Bone marrow (tissue), 2 donors: ENCODE results near the gene KRTAP13-4.

Experiments used
- DNase-seq, 2 donors: peaks; one replicate each; lab custom pipeline; 2025; lab: John Stamatoyannopoulos, UW

Gene KRTAP13-4, protein sequence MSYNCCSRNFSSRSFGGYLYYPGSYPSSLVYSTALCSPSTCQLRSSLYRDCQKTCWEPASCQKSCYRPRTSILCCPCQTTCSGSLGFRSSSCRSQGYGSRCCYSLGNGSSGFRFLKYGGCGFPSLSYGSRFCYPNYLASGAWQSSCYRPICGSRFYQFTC

DNA sequence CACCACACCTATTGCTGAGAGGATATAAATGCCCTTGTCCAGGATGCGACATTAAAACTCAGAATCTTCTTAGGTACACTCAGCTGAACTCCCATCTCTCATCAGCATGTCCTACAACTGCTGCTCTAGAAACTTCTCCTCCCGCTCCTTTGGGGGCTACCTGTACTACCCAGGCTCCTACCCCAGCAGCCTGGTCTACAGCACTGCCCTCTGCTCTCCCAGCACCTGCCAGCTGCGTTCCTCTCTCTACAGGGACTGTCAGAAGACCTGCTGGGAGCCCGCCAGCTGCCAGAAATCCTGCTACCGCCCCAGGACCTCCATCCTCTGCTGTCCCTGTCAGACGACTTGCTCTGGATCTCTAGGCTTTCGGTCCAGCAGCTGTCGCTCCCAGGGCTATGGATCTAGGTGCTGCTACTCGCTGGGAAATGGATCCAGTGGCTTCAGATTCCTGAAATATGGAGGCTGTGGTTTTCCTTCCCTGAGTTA is at the start of gene KRTAP13-4:
TSS of gene KRTAP13-4 (plus strand) at position 51 of the 486 bp plus-strand sequence. CDS start at position 107, 56 bp downstream.
- no peak for DNase-seq

DNA sequence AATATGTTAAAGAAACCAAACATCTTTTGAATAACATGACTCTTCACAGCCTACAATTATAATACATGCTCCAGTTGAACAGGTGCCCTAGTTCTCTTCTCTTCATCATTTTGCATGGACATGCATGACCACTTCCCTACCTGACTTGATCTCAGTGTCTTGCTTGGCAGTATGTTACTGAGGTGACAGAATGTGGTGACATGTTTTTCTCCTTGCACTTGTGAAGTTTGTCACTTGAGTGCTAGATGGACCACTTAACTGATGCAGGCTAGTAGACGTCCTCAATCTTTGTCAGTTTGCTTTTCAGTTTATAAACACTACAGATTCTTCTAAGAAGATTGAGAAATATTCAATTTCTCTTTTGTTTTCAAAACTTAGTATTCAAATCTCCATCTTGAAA is 47.8 kb upstream of the KRTAP13-4 start:
- DNase-seq = no peak

DNA sequence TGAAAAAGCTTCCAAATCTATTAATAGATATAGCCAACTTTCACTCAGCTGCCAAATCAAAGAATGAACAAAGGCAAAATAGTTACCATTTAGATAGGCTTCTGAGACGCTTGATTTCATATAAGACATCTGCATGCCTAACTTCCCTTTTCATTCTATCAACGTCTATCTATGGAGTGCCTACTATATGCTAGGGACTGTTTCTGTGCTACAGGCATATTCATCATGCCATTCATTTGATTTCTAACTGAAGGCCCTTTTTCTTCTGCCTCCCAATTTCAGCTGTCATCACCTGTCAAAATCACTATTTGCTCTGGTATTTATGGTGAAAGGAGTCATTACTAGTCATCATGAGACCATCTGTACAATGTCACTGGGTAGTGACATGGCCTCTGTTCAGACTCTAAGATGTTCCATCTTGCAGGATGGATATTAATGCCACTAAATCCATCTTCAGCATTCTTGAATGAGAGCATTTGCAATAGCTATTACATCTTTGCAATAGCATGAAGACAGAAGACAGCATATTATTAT is 38.5 kb upstream of the KRTAP13-4 start:
- no peak for DNase-seq

DNA sequence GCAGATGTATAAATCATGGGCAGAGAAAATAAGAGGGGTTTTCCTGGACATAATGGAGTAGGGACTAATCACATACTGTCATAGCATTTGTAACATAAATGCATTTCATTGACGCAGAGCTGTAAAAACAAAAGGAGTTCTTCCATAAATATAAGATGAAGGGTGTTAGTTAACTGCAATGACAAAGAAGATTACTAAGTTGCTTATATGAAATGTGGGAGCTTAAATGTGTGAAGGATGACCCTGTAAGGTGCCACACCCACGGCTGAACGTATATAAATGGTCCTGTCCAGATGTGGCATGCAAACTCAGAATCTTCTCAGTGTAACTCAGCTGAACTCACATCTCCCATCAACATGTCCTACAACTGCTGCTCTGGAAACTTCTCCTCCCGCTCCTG is 34.3 kb upstream of the KRTAP13-4 start, which contains the start of gene KRTAP13-1:
TSS of gene KRTAP13-1 (plus strand) at position 301 of the 400 bp plus-strand sequence. CDS start at position 357, 56 bp downstream.
- DNase-seq = no peak

DNA sequence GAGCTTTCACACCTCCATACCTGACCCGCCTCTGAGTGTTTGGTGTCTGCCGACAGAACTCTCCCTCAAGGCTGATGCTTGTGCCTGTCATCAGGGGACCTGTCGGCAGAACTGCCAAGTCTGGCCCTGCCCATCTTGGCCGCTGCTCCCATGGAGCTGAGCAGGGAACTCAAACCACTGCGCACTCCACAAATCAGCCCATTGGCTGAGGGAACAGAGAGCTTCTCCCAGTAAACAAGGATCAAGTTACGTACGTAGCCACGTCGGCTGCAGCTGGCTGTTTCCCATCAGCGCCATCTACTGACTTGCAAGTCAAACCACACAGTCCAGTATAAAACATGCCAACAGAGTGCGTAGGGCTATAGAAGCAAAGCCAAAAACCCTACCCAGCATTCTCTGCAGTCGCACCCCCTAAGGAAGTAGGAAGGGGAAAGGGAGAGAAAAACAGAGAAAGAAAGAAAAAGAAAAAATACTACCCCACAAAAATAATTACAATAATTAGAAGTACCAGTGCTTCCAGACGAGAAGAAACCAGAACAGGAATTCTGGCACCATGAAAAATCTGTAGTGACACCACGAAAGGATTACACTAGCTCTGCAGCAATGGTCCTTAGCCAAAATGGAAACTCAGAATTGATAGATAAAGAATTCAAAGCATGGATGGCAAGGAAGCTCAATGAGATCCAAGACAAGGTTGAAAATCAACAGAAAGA is 21.1 kb upstream of the KRTAP13-4 start:
- DNase-seq = peak in 1 of 2 donors; percentile 8

DNA sequence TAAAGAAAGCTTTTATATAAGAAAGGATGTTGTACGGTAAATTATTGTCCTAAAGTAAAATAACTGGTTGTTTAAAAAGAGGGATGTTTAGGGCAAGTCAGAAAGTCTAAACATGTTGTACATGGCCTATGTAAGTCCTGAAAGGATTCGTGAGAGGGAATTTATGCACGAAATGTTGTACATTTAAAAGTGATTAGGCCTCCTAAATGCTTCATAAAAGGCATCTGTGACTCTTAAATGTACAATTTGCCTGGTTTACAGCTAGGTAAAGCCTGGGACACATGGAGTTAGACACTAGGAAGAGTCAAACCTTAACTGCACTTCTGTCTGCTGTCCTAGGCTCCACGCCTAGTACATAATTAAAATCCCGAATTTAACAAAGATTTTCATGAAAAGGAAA is 14.0 kb upstream of the KRTAP13-4 start:
- DNase-seq = no peak

DNA sequence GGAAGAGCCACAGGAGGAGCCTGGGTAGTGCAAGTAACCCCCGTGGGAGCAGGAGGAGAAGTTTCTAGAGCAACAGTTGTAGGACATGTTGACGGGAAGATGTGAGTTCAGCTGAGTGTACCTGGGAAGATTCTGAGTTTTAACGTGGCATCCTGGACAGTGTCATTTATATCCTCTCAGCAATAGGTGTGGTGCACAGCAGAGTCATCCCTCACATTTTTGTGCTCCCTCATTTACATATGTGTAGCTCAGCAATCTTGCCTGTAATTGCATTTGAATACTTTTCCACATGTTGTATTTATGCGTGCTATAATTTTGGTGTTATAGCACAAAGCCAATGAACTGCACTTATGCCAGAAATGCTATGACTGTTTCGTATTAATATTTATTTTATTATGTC is 4.2 kb upstream of the KRTAP13-4 start, which contains the start of gene KRTAP13-3:
TSS of gene KRTAP13-3 (minus strand) at position 101 of the 400 bp plus-strand sequence. CDS start at position 87, 14 bp downstream.
- DNase-seq = no peak

DNA sequence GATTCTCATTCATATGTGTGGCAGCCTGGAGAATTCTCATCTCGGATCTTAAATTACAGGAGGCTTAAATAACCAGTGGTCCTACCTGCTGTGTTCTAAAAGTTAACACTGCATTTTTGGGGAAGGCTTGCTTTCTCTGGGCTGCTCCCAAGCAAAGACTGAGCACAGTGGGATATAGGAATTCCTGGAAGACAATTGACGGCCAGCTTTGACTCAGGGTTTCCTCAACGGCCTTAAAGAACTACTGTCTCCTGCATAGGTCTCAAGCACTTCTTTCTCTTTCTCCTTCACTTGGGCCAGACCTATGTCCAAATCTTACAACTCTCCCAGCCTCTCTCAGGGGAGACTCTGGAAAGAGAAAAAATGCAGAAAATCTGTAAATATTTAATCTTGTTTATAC is 3.3 kb upstream of the KRTAP13-4 start:
- DNase-seq = no peak

DNA sequence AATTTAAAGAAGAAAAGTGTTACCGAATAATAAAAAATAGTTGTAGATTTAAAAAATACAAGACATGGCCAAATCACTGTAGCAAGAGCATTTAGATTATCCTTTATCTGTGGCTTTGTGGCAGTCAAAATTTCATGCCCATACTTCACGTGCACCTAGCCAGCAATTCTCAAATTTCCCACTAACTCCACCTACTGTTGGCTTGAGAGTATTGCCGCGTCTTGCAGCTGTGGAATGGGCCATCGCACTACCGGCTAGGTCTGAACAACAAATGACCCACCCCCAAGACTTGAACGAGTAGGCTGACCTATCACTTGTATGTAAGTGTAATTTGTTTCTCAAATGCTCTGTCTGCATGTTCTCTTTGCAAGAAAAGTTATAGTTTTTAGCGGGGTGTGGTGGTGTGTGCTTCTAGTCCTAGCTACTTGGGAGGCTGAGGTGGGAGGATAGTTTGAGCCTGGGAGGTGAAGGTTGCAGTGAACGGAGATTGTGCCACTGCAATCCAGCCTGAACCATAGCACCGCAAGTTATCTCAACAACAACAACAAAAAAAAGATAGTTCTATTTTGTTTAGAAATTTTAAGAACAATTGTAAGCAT is 4.1 kb downstream of the KRTAP13-4 start:
- no peak for DNase-seq

DNA sequence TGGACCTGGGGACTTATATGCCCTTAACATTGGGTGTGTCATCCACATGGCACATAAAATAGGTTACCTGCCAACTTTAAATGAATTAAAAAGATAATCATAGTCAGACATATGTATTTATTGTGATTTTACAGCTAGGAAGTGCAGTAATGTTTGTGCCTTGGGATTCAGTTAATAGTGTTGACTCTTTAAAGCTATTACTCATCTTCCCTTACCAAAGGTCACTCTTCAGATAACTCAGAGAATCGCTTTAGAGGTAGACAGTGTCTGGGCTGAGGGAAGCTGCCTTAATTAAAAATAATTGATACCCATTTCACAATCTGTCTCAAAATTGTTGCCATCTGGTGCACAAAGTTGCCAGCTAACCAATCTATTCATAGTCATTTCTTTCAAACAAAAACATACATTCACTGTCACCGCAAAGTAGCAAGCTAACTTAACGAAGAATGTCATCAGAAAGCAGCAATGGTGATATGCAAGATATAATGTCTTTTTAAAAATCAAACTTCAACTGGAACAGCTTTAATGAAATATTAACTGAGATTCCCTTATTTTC is 7.1 kb downstream of the KRTAP13-4 start:
- no peak for DNase-seq

DNA sequence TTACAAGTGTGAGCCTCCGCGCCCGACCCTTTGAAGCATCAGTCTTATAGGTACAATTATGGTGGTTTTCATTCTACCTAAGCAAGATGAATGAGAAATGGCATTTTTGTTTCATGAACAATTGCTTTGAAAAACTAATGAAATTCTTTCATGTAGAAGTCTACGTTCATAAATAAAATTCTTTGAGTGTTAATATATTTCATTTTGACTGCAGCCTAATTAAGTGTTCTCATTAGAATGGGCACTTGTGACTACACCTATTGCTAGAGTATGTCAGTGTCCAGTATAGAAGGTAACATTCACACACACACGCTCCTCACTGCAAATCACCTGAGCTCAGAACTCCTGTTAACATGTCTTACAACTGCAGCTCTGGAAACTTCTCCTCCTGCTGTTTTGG is 10.0 kb downstream of the KRTAP13-4 start, which contains the start of gene KRTAP15-1:
TSS of gene KRTAP15-1 (plus strand) at position 301 of the 400 bp plus-strand sequence. CDS start at position 354, 53 bp downstream.
- DNase-seq = no peak

DNA sequence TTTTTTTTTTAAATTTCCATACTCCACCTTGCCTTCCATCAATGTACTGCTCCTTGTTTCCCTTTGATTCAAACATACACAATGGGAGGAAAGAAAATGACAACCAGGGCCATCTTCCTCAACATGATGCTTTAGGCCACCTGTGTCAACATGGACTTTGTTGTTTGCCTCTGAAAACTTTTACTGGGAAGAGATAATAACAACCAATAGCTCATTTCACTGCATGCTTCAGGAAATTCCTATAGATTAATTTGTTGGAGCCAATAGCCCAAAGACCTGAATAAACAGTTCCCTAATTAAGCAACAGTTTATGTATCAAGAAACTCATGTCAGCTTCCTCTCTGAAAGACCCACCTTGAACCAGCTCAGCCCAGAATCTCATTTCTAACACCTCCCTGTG is 13.2 kb downstream of the KRTAP13-4 start:
- no peak for DNase-seq

DNA sequence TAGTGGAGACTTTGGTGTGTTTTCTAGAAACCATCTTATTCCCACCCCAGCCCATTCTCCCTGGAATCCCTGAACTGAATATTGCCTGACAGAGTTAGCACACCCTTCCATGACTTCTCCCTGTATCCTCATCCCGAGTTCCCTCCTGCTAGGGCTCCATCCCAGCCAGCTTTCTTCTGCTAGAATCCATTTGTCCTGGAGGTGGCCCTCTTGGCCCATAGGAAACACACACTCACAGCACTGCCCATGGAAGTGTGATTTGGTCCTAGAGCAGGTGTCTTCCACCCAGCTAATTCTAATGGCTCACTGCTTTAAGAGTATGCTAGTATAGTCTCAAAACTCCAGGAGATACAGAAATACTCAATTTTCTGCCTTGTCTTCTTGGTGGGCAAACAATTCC is 14.2 kb downstream of the KRTAP13-4 start:
- DNase-seq = no peak

DNA sequence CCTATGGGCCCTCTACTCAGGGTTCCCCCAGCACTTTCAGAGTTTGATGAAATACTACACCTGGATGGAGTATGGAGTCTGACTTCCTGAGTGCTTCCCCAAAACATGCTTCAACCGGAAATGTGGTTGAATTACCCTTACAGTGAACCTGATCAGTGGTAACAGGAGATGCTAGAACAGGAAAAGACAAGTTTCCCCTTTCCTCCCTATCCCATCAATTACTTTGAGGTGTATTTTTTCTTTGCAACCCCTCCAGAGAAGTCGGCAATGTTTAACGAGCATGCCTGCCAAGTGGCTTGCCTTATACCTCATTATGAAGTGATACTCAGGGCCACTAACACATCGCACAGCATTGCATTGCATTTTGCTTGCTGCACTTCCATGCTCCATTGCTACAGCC is 17.0 kb downstream of the KRTAP13-4 start:
- no peak for DNase-seq

DNA sequence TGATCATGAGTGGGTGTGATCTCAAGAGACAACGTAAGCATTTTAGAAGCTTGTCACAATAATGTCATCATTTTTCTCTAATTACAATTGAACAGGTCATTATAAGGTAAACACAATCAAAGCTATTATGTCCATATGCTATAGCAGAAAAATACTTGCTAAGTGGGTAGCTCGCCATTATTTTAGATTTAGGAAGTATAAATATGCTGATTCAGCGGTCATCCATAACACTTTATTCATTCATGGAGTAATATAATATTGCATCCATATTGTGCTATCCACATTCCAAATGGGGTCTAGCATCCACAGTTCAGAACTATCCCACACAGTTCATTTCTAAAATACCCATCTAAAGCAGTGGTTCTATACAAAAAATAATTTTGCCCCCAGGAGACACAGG is 18.5 kb downstream of the KRTAP13-4 start:
- no peak for DNase-seq

DNA sequence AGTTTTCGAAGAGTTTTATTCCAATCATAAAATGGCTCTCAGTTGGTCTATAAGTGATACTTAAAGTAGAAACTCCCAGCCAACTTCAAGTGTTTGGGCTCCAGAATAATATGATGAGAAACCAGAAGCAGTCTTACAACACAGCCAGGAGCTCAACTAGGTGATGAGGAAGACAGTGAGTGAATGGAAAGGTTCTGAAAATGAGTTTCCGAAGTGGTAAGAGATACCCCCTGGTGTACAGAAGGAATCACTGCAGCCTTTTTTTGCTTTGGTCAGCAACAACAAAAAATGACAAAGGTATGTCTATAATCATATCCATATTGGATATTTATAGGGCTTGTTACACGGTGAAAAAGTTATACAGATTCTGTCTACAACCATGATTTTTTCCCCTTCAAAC is 33.7 kb downstream of the KRTAP13-4 start:
- no peak for DNase-seq

DNA sequence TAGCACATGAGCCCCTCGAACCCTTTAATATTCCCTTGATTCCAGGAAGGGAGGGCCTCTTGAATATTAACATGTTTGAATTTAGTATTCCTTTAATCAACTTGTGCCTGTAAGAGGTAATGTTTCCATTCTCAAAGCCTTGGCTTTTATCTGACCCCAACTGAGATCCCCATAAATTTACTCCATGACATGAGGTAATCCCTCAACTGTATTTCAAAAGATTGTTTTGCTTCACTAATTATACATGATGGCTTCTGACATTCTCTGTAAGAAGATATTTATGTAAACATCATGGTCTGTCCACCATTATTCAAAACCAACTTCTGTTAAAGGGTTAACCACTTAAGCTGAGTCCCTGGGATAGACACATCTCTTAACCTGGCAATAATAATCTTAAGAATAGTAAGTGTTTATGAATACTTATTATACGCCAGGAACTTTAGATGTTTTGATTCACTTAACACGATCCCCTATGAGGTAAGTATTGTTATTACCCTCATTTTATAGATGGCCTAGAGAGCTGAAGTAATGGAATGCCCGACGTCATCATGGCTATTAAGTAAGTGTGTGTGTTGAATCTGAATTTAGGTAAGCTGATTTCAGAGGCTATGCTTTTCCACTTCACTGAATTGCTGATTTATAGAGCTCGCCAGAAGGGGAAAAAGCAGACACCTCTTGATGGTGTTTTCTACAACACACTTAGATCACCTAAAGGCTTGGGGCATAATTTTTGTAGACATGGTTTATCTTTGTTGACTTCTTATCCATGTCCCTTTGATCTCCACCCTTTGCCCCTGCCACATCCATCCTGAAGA is 39.1 kb downstream of the KRTAP13-4 start:
- no peak for DNase-seq

DNA sequence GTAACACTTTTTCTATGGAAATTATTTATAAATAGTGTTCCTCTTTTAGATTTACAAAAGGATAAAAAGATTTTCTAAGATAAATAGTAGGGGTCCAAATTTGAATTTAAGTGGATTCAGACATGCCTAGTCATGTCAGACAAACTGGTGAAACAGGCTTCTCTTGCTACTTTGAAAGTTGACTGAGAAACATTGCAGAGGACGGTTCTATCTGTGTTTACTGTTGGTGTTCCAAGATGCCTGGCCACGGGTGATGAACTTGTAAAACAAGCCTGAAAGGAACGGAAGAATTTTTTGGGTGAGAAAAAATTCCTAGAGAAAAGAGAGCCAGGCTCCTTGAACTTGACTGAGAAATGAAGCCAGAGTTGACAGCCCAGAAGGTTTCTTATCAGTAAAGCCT is 48.0 kb downstream of the KRTAP13-4 start:
- no peak for DNase-seq

DNA sequence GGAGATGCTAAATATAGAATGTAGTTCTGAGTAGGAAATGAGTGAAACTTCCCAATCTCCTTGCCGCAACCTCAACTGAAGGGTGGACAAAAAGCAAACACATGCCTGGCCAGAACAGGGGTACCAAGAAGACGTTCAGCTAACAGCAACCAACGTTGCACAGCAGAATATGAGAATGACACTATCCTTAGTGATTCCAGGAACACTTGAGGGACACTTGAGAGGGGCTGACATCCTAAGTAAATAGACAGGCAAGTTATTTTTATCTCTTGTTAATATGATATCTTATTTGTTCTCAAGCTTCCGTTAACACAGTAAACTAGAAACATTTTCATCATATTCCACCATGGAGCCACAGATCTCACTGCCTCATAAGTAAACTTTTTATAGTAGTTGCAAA is 49.2 kb downstream of the KRTAP13-4 start:
- no peak for DNase-seq

DNA sequence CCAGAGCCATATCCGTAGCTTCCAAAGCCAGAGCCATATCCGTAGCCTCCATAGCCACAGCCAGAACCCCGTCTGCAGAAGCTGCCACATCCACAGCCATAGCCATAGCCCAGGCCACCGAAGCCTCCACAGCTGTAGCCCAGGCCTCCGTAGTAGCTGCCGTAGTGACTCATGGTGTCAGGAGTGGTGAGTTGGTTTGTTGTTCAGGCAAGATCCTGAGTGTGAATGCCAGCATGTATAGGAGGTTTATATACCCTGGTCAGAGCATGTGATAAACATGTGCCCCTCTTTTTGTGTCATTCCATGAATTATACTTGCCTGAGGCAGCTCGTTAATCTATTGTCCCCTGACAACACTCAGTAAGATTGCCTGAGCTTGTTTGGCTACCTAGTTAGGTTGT is 50.1 kb downstream of the KRTAP13-4 start, which contains the start of gene KRTAP19-1:
TSS of gene KRTAP19-1 (minus strand) at position 223 of the 400 bp plus-strand sequence. CDS start at position 173, 50 bp downstream.
- DNase-seq = no peak
